HEK293 (cell line): ENCODE measurements around the gene BCL2L1.

Source experiments
- CTCF ChIA-PET: fragments of 350-600 bp; formaldehyde crosslinking; extraction: SDS; loops from one replicate; lab custom pipeline; 2021; ENCODE audit warnings: antibody characterized with exemption; lab: Yijun Ruan, JAX
- POLR2A ChIA-PET: fragments of 300-600 bp; formaldehyde crosslinking; extraction: SDS; loops from one replicate; lab custom pipeline; 2020; ENCODE audit warnings: antibody characterized with exemption, inconsistent platforms; lab: Yijun Ruan, JAX
- H3K27ac ChIP-seq: fragments of 200-500 bp; sonication (Bioruptor generic); 2 replicates; pipeline ENCODE4 v1.5.1; 2014; ENCODE audit warnings: low read depth, low read length, control low read depth, inconsistent platforms; ENCODE audit errors: extremely low read depth
- H3K36me3 ChIP-seq, 2 experiments: fragments of 200-500 bp in 1 of 2; sonication (Bioruptor generic) in 1 of 2; 1 replicate in 1 of 2; 2 replicates in 1 of 2; pipeline ENCODE4 v1.5.1; 2014 to 2017; ENCODE audit warnings: inconsistent platforms in 2 of 2, low read length in 2 of 2; ENCODE audit not compliant: control insufficient read depth in 2 of 2, insufficient read depth in 1 of 2
- H3K4me1 ChIP-seq: fragments of 200-500 bp; sonication (Bioruptor generic); 2 replicates; pipeline ENCODE4 v1.5.1; 2014; ENCODE audit warnings: mild to moderate bottlenecking, low read length, inconsistent platforms; ENCODE audit not compliant: control insufficient read depth, insufficient read depth
- H3K4me3 ChIP-seq: 2 replicates; pipeline ENCODE4 v1.5.1; 2011; ENCODE audit warnings: low read depth, mild to moderate bottlenecking, control low read depth, low read length, moderate library complexity
- H3K9me3 ChIP-seq: fragments of 200-500 bp; sonication (Bioruptor generic); 2 replicates; pipeline ENCODE4 v1.5.1; 2014; ENCODE audit warnings: low read depth, low read length, inconsistent platforms; ENCODE audit not compliant: control insufficient read depth, insufficient read depth
- GFI1B ChIP-seq: fragments of 450-650 bp; formaldehyde crosslinking; IDR thresholded peaks from 2 replicates; pipeline ENCODE4 v1.5.1; 2016; ENCODE audit warnings: missing biosample characterization, missing genetic modification characterization
- GLI2 ChIP-seq: fragments of 450-650 bp; formaldehyde crosslinking; IDR thresholded peaks from 2 replicates; pipeline ENCODE4; 2017; ENCODE audit warnings: missing biosample characterization, missing genetic modification characterization, low read depth, borderline replicate concordance
- HOXD13 ChIP-seq: sonication (generic); formaldehyde crosslinking; IDR thresholded peaks from 2 replicates; pipeline ENCODE4 v1.8.0; 2022; ENCODE audit warnings: missing genetic modification reagents, borderline replicate concordance
- KLF10 ChIP-seq: fragments of 450-650 bp; IDR thresholded peaks from 2 replicates; pipeline ENCODE4 v1.5.1; 2018; ENCODE audit warnings: missing biosample characterization, mild to moderate bottlenecking, missing genetic modification characterization
- TRIM28 ChIP-seq: IDR thresholded peaks from 2 replicates; pipeline ENCODE4 v1.6.1; 2011; ENCODE audit warnings: low read length, control low read depth, borderline replicate concordance
- ZFP3 ChIP-seq: fragments of 450-650 bp; formaldehyde crosslinking; IDR thresholded peaks from 2 replicates; pipeline ENCODE4 v1.5.1; 2016; ENCODE audit warnings: low read depth, missing biosample characterization, missing genetic modification characterization
- ZFP69B ChIP-seq: fragments of 450-650 bp; formaldehyde crosslinking; IDR thresholded peaks from 2 replicates; pipeline ENCODE4 v1.5.1; 2016; ENCODE audit warnings: missing biosample characterization, missing genetic modification characterization
- ZNF174 ChIP-seq: fragments of 450-650 bp; formaldehyde crosslinking; IDR thresholded peaks from 2 replicates; pipeline ENCODE4 v1.5.0; 2017; ENCODE audit warnings: missing biosample characterization, mild to moderate bottlenecking, missing genetic modification characterization
- ZNF214 ChIP-seq: fragments of 450-650 bp; formaldehyde crosslinking; IDR thresholded peaks from 2 replicates; pipeline ENCODE4 v1.5.1; 2017; ENCODE audit warnings: missing biosample characterization, mild to moderate bottlenecking, missing genetic modification characterization, borderline replicate concordance
- ZNF292 ChIP-seq: fragments of 450-650 bp; formaldehyde crosslinking; IDR thresholded peaks from 2 replicates; pipeline ENCODE4 v1.5.1; 2016; ENCODE audit warnings: low read depth, missing biosample characterization, missing genetic modification characterization, borderline replicate concordance
- ZNF302 ChIP-seq: fragments of 450-650 bp; formaldehyde crosslinking; IDR thresholded peaks from 2 replicates; pipeline ENCODE4 v1.5.1; 2016; ENCODE audit warnings: missing biosample characterization, missing genetic modification characterization, low read depth
- ZNF433 ChIP-seq: fragments of 450-650 bp; formaldehyde crosslinking; IDR thresholded peaks from 2 replicates; pipeline ENCODE4 v1.5.1; 2016; ENCODE audit warnings: missing biosample characterization, missing genetic modification characterization, low read depth
- ZNF558 ChIP-seq: fragments of 450-650 bp; formaldehyde crosslinking; IDR thresholded peaks from 2 replicates; pipeline ENCODE4 v1.5.1; 2016; ENCODE audit warnings: missing biosample characterization, missing genetic modification characterization
- ZNF560 ChIP-seq: fragments of 450-650 bp; formaldehyde crosslinking; IDR thresholded peaks from 2 replicates; pipeline ENCODE4 v1.5.1; 2017; ENCODE audit warnings: missing biosample characterization, missing genetic modification characterization, borderline replicate concordance
- ZNF561 ChIP-seq: fragments of 450-650 bp; IDR thresholded peaks from 2 replicates; pipeline ENCODE4 v1.5.1; 2018; ENCODE audit warnings: missing biosample characterization, missing genetic modification characterization, borderline replicate concordance
- ZNF658 ChIP-seq: fragments of 450-650 bp; formaldehyde crosslinking; IDR thresholded peaks from 2 replicates; pipeline ENCODE4; 2016; ENCODE audit warnings: missing biosample characterization, missing genetic modification characterization
- ZNF747 ChIP-seq: fragments of 450-650 bp; formaldehyde crosslinking; IDR thresholded peaks from 2 replicates; pipeline ENCODE4 v1.5.1; 2016; ENCODE audit warnings: missing biosample characterization, missing genetic modification characterization
- ZNF843 ChIP-seq: fragments of 450-650 bp; formaldehyde crosslinking; IDR thresholded peaks from 2 replicates; pipeline ENCODE4 v1.5.1; 2016; ENCODE audit warnings: missing biosample characterization, missing genetic modification characterization
- TF ChIP-seq, protein P1 (sequence below): fragments of 450-650 bp; formaldehyde crosslinking; IDR thresholded peaks from 2 replicates; pipeline ENCODE4 v1.5.1; 2016; ENCODE audit warnings: missing biosample characterization, missing genetic modification characterization
- TF ChIP-seq, protein P2 (sequence below): fragments of 450-650 bp; formaldehyde crosslinking; IDR thresholded peaks from 2 replicates; pipeline ENCODE4 v1.5.1; 2016; ENCODE audit warnings: missing biosample characterization, missing genetic modification characterization
- TF ChIP-seq, protein P3 (sequence below): fragments of 450-650 bp; IDR thresholded peaks from 2 replicates; pipeline ENCODE4 v1.5.1; 2018; ENCODE audit warnings: missing biosample characterization, missing genetic modification characterization
- TF ChIP-seq, protein P4 (sequence below): fragments of 450-650 bp; formaldehyde crosslinking; optimal IDR thresholded peaks from 2 replicates; pipeline ENCODE3; 2016; ENCODE audit warnings: missing biosample characterization, mild to moderate bottlenecking, missing genetic modification characterization
- TF ChIP-seq, protein P5 (sequence below): fragments of 450-650 bp; formaldehyde crosslinking; IDR thresholded peaks from 2 replicates; pipeline ENCODE4 v1.5.1; 2016; ENCODE audit warnings: missing biosample characterization, missing genetic modification characterization
- TF ChIP-seq, protein P6 (sequence below): fragments of 450-650 bp; formaldehyde crosslinking; conservative IDR thresholded peaks from 2 replicates; pipeline ENCODE4 v1.5.1; 2016; ENCODE audit warnings: low read depth, missing biosample characterization, missing genetic modification characterization

BCL2L1 gene

DNA sequence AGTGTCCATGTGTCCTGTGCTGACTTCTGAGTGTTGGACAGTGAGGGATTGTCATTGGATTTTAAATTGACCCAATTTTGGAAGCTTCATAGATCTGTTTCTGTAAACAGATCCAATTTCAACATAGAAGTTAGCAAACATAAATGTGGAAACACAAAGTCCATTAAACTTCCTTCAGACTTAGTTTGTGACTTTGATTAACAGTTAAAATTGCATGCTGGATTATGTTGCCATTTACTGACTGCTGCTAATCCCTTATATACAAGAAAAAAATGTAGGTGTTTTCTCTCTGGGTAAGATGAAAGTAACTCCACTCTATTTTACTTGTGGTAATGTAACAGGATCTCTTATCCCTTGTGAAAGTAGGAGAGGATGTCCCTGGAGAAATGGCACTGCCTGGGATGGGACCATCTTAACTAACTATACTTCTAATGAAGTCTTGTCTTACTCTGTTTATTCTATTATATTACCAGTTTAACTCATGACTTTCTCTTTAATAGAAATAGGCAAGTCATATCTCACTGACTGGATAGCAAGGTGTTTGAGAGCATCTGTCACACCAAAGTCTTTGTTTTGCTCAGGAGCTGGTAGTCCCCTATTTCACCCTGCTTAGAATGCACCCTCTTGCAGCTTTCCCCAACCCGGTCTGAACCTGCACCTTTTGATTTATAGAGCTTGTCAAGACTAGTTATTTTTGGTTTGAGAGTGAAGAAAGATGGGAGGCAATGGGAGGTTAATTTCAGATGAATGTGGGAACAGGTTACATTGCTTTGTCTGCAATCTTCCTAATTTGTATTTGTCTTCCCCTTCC lies 23.6 kb upstream of the BCL2L1 start:
- no peaks in the 10 kb centered on the region for H3K9me3 ChIP-seq
- ChIA-PET POLR2A (no interaction called here), CTCF (interaction anchor here (0.6 kb wide), 2 partner anchors 143 to 271 kb away, joined by 3 to 5 read pairs; no protein-coding TSS in a partner anchor)
- TF ChIP-seq ZNF302 (tag by site-specific recombination) (no peak), ZNF747 (tag by site-specific recombination) (no peak), ZNF561 (0 out of 2 replicates have a peak, but pooled peaks have one; percentile 35), ZNF433 (tag by site-specific recombination) (no peak), KLF10 (no peak), HOXD13 (CRISPR knock-in tag) (no peak), GLI2 (tag by site-specific recombination) (no peak), ZNF558 (tag by site-specific recombination) (no peak), ZNF560 (tag by site-specific recombination) (no peak), TRIM28 (0 out of 2 replicates have a peak, but pooled peaks have one; percentile 30), ZNF292 (no peak), ZNF214 (no peak), ZFP3 (tag by site-specific recombination) (no peak), ZNF174 (tag by site-specific recombination) (no peak), ZNF658 (no peak), GFI1B (tag by site-specific recombination) (no peak), ZNF843 (tag by site-specific recombination) (no peak), ZFP69B (tag by site-specific recombination) (no peak)
- TF ChIP-seq, protein P1, sequence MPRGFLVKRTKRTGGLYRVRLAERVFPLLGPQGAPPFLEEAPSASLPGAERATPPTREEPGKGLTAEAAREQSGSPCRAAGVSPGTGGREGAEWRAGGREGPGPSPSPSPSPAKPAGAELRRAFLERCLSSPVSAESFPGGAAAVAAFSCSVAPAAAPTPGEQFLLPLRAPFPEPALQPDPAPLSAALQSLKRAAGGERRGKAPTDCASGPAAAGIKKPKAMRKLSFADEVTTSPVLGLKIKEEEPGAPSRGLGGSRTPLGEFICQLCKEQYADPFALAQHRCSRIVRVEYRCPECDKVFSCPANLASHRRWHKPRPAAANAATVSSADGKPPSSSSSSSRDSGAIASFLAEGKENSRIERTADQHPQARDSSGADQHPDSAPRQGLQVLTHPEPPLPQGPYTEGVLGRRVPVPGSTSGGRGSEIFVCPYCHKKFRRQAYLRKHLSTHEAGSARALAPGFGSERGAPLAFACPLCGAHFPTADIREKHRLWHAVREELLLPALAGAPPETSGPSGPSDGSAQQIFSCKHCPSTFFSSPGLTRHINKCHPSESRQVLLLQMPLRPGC (tag by site-specific recombination): no peak
- TF ChIP-seq, protein P2, sequence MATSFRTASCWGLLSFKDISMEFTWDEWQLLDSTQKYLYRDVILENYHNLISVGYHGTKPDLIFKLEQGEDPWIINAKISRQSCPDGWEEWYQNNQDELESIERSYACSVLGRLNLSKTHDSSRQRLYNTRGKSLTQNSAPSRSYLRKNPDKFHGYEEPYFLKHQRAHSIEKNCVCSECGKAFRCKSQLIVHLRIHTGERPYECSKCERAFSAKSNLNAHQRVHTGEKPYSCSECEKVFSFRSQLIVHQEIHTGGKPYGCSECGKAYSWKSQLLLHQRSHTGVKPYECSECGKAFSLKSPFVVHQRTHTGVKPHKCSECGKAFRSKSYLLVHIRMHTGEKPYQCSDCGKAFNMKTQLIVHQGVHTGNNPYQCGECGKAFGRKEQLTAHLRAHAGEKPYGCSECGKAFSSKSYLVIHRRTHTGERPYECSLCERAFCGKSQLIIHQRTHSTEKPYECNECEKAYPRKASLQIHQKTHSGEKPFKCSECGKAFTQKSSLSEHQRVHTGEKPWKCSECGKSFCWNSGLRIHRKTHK: no peak
- TF ChIP-seq, protein P3, sequence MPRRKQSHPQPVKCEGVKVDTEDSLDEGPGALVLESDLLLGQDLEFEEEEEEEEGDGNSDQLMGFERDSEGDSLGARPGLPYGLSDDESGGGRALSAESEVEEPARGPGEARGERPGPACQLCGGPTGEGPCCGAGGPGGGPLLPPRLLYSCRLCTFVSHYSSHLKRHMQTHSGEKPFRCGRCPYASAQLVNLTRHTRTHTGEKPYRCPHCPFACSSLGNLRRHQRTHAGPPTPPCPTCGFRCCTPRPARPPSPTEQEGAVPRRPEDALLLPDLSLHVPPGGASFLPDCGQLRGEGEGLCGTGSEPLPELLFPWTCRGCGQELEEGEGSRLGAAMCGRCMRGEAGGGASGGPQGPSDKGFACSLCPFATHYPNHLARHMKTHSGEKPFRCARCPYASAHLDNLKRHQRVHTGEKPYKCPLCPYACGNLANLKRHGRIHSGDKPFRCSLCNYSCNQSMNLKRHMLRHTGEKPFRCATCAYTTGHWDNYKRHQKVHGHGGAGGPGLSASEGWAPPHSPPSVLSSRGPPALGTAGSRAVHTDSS (tag by site-specific recombination): no peak
- TF ChIP-seq, protein P4, sequence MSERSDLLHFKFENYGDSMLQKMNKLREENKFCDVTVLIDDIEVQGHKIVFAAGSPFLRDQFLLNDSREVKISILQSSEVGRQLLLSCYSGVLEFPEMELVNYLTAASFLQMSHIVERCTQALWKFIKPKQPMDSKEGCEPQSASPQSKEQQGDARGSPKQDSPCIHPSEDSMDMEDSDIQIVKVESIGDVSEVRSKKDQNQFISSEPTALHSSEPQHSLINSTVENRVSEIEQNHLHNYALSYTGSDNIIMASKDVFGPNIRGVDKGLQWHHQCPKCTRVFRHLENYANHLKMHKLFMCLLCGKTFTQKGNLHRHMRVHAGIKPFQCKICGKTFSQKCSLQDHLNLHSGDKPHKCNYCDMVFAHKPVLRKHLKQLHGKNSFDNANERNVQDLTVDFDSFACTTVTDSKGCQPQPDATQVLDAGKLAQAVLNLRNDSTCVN: no peak
- TF ChIP-seq, protein P5, sequence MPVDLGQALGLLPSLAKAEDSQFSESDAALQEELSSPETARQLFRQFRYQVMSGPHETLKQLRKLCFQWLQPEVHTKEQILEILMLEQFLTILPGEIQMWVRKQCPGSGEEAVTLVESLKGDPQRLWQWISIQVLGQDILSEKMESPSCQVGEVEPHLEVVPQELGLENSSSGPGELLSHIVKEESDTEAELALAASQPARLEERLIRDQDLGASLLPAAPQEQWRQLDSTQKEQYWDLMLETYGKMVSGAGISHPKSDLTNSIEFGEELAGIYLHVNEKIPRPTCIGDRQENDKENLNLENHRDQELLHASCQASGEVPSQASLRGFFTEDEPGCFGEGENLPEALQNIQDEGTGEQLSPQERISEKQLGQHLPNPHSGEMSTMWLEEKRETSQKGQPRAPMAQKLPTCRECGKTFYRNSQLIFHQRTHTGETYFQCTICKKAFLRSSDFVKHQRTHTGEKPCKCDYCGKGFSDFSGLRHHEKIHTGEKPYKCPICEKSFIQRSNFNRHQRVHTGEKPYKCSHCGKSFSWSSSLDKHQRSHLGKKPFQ (tag by site-specific recombination): no peak
- TF ChIP-seq, protein P6, sequence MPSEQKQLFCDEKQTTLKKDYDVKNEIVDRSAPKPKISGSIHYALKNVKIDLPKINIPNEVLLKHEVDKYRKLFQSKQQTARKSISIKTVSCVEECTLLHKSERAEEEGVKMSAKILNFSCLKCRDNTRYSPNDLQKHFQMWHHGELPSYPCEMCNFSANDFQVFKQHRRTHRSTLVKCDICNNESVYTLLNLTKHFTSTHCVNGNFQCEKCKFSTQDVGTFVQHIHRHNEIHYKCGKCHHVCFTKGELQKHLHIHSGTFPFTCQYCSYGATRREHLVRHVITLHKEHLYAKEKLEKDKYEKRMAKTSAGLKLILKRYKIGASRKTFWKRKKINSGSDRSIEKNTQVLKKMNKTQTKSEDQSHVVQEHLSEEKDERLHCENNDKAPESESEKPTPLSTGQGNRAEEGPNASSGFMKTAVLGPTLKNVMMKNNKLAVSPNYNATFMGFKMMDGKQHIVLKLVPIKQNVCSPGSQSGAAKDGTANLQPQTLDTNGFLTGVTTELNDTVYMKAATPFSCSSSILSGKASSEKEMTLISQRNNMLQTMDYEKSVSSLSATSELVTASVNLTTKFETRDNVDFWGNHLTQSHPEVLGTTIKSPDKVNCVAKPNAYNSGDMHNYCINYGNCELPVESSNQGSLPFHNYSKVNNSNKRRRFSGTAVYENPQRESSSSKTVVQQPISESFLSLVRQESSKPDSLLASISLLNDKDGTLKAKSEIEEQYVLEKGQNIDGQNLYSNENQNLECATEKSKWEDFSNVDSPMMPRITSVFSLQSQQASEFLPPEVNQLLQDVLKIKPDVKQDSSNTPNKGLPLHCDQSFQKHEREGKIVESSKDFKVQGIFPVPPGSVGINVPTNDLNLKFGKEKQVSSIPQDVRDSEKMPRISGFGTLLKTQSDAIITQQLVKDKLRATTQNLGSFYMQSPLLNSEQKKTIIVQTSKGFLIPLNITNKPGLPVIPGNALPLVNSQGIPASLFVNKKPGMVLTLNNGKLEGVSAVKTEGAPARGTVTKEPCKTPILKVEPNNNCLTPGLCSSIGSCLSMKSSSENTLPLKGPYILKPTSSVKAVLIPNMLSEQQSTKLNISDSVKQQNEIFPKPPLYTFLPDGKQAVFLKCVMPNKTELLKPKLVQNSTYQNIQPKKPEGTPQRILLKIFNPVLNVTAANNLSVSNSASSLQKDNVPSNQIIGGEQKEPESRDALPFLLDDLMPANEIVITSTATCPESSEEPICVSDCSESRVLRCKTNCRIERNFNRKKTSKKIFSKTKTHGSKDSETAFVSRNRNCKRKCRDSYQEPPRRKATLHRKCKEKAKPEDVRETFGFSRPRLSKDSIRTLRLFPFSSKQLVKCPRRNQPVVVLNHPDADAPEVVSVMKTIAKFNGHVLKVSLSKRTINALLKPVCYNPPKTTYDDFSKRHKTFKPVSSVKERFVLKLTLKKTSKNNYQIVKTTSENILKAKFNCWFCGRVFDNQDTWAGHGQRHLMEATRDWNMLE (tag by site-specific recombination): no peak

More for the DNA sequence above, 23.6 kb upstream of the BCL2L1 start:
- Histone ChIP-seq H3K4me3 (no peak overlapping the region), H3K27ac (0 out of 2 replicates have a peak overlapping the region, but pooled peaks have one; percentile 20), H3K4me1 (peaks cover 15% of the 10 kb centered on the region), H3K36me3 (peaks cover 26 to 59% of the 10 kb centered on the region in 2 experiments; a peak in 2 of 3 replicates)
